ENCODE results near the gene TRPC4.
"Not testable (repeated sequence)": the region's sequence is repeated elsewhere in the genome, so short reads cannot be mapped to it uniquely, and the experiment has no call there.

TRPC4 gene

GRCh38 chr13:37811441-37811840 lies 58.1 kb downstream of the TRPC4 start:
- no peak for DNase-seq

- no peak for DNase-seq
Measured at GRCh38 chr13:37806666-37807065, 62.9 kb downstream of the TRPC4 start.

GRCh38 chr13:37797631-37798030 lies 71.9 kb downstream of the TRPC4 start:
- no peak for DNase-seq

- not testable (repeated sequence) for DNase-seq
Measured at GRCh38 chr13:37796795-37797194, 72.8 kb downstream of the TRPC4 start.

GRCh38 chr13:37795326-37795725 lies 74.2 kb downstream of the TRPC4 start:
- no peak for DNase-seq

- no peak for DNase-seq
Measured at GRCh38 chr13:37791699-37792098, 77.9 kb downstream of the TRPC4 start.

- no peak for DNase-seq
Measured at GRCh38 chr13:37788346-37788745, 81.2 kb downstream of the TRPC4 start.

- DNase-seq, result no peak
Measured at GRCh38 chr13:37777676-37778075, 91.9 kb downstream of the TRPC4 start.

- DNase-seq, result no peak
Measured at GRCh38 chr13:37775871-37776270, 93.7 kb downstream of the TRPC4 start.

GRCh38 chr13:37772644-37773043 lies 96.9 kb downstream of the TRPC4 start:
- DNase-seq, result no peak

- DNase-seq, result no peak
Measured at GRCh38 chr13:37769545-37769944, 100.0 kb downstream of the TRPC4 start.

GRCh38 chr13:37769078-37769477 lies 100.5 kb downstream of the TRPC4 start:
- DNase-seq, result no peak

- no peak for DNase-seq
Measured at GRCh38 chr13:37766502-37766901, 103.1 kb downstream of the TRPC4 start.

- no peak for DNase-seq
Measured at GRCh38 chr13:37755349-37755748, 114.2 kb downstream of the TRPC4 start.

GRCh38 chr13:37753776-37754175 lies 115.8 kb downstream of the TRPC4 start:
- no peak for DNase-seq

- no peak for DNase-seq
Measured at GRCh38 chr13:37752146-37752545, 117.4 kb downstream of the TRPC4 start.

- DNase-seq, result no peak
Measured at GRCh38 chr13:37751025-37751424, 118.5 kb downstream of the TRPC4 start.

- DNase-seq, result no peak
Measured at GRCh38 chr13:37748913-37749312, 120.7 kb downstream of the TRPC4 start.

GRCh38 chr13:37747071-37747612 lies 122.4 kb downstream of the TRPC4 start:
- DNase-seq, result peak; percentile 20

- DNase-seq, result no peak
Measured at GRCh38 chr13:37741536-37741935, 128.0 kb downstream of the TRPC4 start.

GRCh38 chr13:37736045-37736444 lies 133.5 kb downstream of the TRPC4 start:
- no peak for DNase-seq

GRCh38 chr13:37735293-37735692 lies 134.3 kb downstream of the TRPC4 start:
- no peak for DNase-seq

GRCh38 chr13:37729876-37730275 lies 139.7 kb downstream of the TRPC4 start:
- no peak for DNase-seq

GRCh38 chr13:37716420-37717195 lies 153.0 kb downstream of the TRPC4 start:
- DNase-seq, result no peak

GRCh38 chr13:37715606-37716015 lies 154.0 kb downstream of the TRPC4 start:
- no peak for DNase-seq
